IPS-NIHi7 (cell line): Measurements from ENCODE around the gene AXIN1.
"Not testable (repeated sequence)": the region's sequence is repeated elsewhere in the genome, so short reads cannot be mapped to it uniquely, and the experiment has no call there.

Experiments
- DNase-seq: peaks from one replicate; pipeline ENCODE4 v3.0.0; 2012; ENCODE audit warnings: mixed read lengths; ENCODE audit errors: extremely low spot score

The AXIN1 gene, protein sequence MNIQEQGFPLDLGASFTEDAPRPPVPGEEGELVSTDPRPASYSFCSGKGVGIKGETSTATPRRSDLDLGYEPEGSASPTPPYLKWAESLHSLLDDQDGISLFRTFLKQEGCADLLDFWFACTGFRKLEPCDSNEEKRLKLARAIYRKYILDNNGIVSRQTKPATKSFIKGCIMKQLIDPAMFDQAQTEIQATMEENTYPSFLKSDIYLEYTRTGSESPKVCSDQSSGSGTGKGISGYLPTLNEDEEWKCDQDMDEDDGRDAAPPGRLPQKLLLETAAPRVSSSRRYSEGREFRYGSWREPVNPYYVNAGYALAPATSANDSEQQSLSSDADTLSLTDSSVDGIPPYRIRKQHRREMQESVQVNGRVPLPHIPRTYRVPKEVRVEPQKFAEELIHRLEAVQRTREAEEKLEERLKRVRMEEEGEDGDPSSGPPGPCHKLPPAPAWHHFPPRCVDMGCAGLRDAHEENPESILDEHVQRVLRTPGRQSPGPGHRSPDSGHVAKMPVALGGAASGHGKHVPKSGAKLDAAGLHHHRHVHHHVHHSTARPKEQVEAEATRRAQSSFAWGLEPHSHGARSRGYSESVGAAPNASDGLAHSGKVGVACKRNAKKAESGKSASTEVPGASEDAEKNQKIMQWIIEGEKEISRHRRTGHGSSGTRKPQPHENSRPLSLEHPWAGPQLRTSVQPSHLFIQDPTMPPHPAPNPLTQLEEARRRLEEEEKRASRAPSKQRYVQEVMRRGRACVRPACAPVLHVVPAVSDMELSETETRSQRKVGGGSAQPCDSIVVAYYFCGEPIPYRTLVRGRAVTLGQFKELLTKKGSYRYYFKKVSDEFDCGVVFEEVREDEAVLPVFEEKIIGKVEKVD

GRCh38 chr16:352547-353403 is at the start of gene AXIN1:
Gene AXIN1 (minus strand): TSS chr16:352723. CDS start chr16:347025, 5,698 bp downstream.
- DNase-seq: peak; percentile 96

GRCh38 chr16:401468-402348 is 49.2 kb upstream of the AXIN1 start, which contains the start of gene DECR2:
Gene DECR2 (plus strand): TSS chr16:401885. CDS start chr16:401964, 79 bp downstream.
- peak; percentile 94 for DNase-seq

DNA sequence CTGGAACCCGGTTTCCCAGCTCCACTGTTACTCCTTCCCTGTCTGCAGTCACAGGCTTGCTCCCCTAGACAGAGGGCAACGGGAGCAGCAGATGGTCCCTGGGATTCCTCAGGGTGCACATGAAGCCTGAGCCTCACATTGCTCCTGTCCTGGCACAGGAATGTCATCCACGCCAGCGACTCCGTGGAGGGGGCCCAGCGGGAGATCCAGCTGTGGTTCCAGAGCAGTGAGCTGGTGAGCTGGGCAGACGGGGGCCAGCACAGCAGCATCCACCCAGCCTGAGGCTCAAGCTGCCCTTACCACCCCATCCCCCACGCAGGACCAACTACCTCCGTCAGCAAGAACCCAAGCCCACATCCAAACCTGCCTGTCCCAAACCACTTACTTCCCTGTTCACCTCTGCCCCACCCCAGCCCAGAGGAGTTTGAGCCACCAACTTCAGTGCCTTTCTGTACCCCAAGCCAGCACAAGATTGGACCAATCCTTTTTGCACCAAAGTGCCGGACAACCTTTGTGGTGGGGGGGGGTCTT is 47.6 kb upstream of the AXIN1 start:
- no peak for DNase-seq

DNA sequence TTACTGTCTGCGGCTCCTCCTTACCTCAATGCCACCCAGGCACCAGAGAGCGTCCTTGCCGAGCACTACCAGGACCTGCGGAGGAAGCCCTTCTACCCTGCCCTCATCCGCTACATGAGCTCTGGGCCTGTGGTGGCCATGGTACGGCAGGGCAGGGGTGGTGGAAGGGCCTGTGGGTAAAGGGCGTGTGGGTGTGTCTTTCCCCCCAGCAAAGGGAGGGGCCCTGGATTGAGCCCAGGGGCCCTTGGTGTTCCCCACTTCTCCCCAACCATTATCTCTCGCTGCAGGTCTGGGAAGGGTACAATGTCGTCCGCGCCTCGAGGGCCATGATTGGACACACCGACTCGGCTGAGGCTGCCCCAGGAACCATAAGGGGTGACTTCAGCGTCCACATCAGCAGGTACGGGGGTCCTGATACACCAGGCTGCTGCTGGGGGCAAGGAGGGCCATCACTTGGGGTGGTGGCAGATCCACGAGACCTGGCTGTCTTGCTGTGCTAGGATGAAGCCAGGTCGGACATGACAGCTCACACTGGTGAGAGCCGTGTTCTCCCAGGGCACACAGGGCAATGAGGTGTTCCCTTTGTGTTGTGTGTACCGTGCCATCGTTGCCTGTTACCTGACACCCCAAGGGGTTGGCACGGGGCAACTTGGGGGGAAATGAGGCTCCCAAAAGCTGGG is 47.0 kb upstream of the AXIN1 start:
- no peak for DNase-seq

GRCh38 chr16:398561-399339 is 46.2 kb upstream of the AXIN1 start:
- no peak for DNase-seq

DNA sequence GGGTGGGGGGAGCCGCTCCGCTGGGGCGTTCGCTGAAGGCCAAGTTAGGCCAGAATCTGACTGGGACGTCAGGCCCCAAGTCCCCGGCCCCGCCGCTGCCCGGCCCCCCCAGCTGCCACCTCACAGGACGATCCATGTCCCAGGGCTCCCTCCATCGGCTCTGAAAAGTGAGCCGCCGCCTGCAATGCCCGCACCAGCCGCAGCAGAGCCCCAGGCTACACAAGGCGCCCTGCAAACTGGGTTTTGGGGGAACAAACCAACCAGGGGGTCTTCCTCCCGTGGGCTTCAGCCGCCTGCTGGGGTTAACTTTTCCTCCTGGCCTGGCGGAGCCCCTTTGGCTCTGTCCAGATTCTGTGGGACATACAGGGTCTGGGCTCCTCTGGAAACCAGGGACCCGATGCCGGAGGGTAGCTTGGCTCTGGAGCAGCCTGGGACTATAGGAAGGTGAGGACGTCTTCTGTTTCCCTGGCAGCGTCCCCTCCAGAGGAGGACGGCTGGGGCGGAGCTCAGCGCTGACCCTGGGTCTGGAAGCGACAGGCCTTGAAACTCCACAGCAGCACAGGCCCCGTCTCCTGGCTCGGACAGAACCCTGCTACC is 45.3 kb upstream of the AXIN1 start:
- peak; percentile 75 for DNase-seq

DNA sequence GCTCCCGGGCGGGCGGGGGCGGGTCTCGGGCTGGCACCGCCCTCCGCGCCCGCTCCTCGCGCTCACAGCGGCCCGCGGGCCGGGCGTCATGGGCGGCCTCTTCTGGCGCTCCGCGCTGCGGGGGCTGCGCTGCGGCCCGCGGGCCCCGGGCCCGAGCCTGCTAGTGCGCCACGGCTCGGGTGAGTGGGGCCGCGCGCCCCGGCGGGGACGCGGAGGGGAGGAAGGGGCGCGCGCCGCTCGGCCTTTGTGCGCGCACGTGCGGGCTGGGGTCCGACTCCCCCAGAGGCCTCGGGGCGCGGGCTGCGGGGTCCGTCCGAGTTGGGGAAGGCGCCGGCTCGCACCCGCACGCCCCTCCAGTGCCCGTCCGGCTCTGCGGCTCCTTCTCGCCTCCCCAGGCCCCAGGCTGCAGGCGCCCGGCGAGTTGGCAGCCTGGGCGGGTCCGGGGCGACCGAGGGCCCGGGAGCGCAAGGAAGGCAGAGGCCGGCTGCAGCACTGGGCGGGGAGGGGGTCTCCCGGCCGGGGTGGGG is 44.7 kb upstream of the AXIN1 start, which contains the start of gene NME4:
Gene NME4 (plus strand): TSS at position 65 of the 527 bp plus-strand sequence. CDS start 24 bp downstream, at position 89.
- DNase-seq: peak; percentile 64

- DNase-seq: no peak
Observed at GRCh38 chr16:396605-397004, 44.1 kb upstream of the AXIN1 start.

- DNase-seq: no peak
Observed at GRCh38 chr16:396199-396598, 43.7 kb upstream of the AXIN1 start.

- DNase-seq: no peak
Observed at GRCh38 chr16:392450-393030, 40.0 kb upstream of the AXIN1 start.

DNA sequence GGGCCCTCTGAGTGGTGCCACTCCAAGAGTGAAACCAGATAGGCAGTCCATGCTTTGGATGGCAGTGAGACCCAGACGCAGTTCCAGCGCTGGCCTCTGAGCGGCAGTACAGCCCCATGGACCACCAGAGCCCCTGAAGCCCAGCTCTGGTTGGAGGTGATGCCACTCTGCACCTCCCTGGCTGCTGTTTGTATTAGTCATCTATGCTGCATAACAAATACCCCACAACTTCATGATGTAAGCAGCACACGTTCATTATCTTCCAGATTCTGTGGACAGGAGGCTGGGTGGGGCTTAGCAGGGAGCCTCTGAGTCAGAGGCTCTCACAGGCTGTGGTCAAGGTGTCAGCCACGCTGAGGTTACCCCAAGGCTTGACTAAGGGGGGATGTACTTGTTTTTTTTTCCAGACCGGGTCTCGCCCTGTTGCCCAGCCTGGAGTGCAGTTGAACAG is 39.4 kb upstream of the AXIN1 start:
- DNase-seq: peak; percentile 81

- no peak for DNase-seq
Observed at GRCh38 chr16:389352-389751, 36.8 kb upstream of the AXIN1 start.

- DNase-seq: not testable (repeated sequence)
Observed at GRCh38 chr16:387761-388666, 35.5 kb upstream of the AXIN1 start.

DNA sequence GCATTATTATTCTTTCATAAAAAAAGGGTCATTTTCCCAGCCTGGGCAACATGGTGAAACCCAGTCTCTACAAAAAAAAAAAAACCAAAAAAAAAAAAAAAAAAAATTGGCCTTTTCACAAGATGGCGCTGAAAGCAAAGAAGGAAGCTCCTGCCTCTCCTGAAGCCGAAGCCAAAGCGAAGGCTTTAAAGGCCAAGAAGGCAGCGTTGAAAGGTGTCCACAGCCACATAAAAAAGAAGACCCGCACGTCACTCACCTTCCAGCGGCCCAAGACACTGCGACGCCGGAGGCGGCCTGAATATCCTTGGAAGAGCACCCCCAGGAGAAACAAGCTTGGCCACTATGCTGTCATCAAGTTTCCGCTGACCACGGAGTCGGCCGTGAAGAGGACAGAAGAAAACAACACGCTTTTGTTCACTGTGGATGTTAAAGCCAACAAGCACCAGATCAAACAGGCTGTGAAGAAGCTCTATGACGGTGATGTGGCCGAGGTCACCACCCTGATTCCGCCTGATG is 34.2 kb upstream of the AXIN1 start:
- no peak for DNase-seq

DNA sequence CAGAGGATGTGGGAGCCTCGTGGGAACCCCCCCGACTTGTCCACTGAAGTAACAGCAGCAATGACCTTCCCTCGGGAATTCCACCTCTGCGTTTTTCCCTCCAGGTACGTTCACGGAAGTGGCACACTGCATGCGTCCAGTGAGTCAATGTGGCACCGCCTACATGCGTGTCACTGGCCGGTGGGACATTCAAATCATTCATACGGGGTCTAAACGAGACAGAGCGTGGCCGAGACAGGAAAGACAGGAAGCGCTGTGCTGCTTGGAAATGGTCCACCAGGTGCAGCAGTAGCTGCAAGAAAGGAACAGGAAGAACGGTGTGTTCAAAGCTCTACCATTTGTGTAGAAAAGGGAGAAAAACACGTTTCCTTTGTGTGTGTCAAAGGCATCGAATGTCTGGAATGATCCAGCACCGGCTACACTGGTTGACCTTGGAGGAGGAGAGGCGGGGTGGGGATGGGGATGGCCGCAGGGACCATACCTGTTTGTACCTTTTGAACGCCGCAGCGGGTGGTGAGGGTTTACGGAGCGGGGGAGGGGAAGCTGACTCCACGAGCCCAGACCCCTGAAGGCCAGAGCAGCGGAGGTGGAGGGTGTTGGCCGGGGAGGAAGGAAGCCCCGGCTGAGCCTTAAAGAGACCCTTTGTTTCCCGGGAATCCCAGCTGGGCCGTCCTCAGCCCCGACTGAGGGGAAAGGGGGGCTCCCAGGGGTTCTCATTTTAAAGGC is 31.0 kb upstream of the AXIN1 start:
- peak; percentile 65 for DNase-seq
